ENCODE measurements around the gene ERBB2.
A peak's percentile ranks its signal among the peaks of the same experiment; 100 is the strongest.
"Not testable (repeated sequence)": the region's sequence is repeated elsewhere in the genome, so short reads cannot be mapped to it uniquely, and the experiment has no call there.

ERBB2 gene

DNA sequence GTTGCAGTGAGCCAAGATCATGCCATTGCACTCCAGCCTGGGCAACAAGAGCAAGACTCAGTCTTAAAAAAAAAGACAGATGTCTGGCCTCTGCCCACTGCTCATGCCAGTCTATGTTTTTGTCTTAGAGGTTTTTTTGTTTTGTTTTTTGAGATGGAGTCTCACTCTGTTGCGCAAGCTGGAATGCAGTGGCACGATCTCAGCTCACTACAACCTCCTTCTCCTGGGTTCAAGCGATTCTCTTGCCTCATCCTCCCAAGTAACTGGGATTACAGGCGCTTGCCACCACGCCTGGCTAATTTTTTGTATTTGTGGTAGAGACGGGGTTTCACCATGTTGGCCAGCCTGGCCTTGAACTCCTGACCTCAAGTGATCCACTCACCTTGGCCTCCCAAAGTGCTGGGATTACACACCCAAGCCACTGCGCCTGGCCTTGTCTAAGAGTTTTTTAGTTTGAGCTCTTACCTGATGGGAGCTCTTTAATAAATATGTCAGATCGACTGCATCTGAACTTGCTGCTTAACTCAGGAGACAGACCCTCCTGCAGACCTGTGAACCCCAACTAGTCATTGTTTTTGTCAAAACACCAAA is 48.7 kb downstream of the ERBB2 start:
- H3K36me3 Mint-ChIP-seq; H3K4me3 Mint-ChIP-seq; H3K27ac Mint-ChIP-seq; H3K9me3 Mint-ChIP-seq; ATAC-seq; DNase-seq (ENCODE audit: low spot score in 2 of 2): not testable (repeated sequence)
- H3K4me1 Mint-ChIP-seq, result peaks cover 25% of the 10 kb centered on the region

DNA sequence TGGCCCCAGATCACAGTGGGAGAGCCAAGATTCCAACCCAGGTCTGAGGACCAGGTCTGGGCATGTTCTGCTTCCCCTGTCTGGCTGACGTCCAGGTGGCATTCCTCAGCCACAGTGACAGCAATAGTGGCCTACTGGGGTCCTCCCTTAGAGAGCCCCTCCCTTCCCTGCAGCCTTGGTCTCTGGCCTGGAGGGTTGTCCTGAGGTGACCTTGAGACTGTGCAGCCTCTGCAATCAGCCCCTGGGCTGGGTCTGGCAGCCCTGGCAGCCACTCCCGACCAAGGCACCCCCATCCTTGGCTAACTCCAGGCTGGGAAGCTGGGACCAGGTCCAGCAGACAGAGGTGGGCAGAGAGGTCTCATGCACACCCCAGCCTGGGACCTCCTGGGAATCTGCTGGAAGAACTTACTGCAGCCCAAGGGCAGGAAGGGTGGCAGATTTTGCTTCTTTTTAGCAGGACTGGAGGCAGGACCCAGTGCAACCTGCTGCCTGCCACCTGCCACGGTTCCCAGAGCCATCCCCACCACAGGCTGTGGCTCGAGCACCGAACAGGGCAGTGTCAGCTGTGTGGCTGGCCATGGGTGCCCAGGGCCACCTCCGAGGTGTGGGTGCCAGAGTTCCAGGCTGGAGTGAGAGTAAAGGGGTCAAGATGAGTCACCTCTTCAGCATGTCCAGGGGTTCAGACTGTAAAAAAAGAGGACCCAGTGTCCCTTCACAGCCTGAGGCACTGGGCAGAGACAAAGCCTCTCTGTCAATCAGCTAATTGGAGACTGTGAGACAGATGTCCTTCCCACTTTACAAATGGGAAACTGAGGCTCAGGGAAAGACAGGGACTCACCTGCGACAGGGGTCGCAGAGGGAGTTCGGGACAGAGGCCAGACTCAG is 50.5 kb downstream of the ERBB2 start:
- ATAC-seq, result no peak
- no peak for DNase-seq (ENCODE audit: low spot score in 2 of 2)
- H3K9me3 Mint-ChIP-seq, result no peaks in the 10 kb centered on the region
- peaks cover 14% of the 10 kb centered on the region for H3K36me3 Mint-ChIP-seq
- H3K27ac Mint-ChIP-seq, result peak overlapping the region; percentile 90
- H3K4me1 Mint-ChIP-seq, result peaks cover 33% of the 10 kb centered on the region
- H3K4me3 Mint-ChIP-seq, result no peak overlapping the region

DNA sequence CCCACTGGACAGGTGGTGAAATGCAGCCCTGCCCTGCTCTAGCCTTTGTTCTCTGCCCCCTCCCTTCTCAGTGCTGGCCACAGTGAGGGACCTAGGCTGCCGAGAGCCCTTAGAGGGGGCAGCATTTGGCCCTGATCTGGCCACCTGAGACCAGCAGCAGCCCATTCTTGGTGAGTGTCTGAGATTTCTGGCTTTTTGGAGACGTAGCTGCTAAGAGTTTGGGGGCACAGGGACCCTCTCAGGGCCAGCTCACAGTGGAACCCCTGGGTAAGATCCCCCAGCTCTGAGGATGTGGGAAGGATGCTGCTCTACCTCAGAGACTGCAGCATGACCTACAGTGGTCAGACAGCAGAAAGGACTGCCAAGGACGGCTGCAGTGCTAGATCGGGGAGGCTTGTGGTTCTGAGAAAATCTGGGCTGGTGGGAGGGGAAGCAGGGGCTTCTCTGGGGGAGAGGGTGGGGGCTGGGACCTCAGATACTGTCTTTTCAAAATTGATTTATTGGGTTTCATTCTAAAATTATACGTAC is 51.2 kb downstream of the ERBB2 start:
- H3K4me1 Mint-ChIP-seq, result peaks cover 40% of the 10 kb centered on the region
- DNase-seq (ENCODE audit: low spot score in 2 of 2), result no peak
- H3K27ac Mint-ChIP-seq, result peak overlapping the region; percentile 90
- no peak for ATAC-seq
- H3K36me3 Mint-ChIP-seq, result peaks cover 21% of the 10 kb centered on the region
- H3K4me3 Mint-ChIP-seq, result no peak overlapping the region
- no peaks in the 10 kb centered on the region for H3K9me3 Mint-ChIP-seq

DNA sequence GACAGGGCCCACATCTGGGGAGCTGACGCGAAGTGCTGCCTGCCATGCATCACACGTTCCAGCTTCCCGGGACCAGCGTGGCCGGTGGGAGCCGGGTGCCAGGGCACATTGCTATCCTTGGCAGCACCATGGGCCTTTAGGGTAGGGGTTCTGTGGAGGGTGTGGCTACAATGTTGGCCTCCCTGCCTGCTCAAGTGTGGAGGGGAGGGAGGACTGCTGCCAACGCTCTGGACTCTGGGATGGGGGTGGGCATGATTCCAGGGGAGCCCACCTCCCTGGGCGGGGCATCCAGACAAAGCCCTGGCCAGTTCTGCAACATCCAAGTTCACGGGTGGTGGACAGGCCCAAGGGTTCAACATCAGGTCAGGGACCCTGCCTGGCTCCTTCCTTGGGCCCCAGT is 51.8 kb downstream of the ERBB2 start:
- H3K4me3 Mint-ChIP-seq, result no peak overlapping the region
- peak overlapping the region; percentile 90 for H3K27ac Mint-ChIP-seq
- no peak for DNase-seq (ENCODE audit: low spot score in 2 of 2)
- H3K36me3 Mint-ChIP-seq, result peaks cover 27% of the 10 kb centered on the region
- peaks cover 45% of the 10 kb centered on the region for H3K4me1 Mint-ChIP-seq
- no peak for ATAC-seq
- H3K9me3 Mint-ChIP-seq, result no peaks in the 10 kb centered on the region

DNA sequence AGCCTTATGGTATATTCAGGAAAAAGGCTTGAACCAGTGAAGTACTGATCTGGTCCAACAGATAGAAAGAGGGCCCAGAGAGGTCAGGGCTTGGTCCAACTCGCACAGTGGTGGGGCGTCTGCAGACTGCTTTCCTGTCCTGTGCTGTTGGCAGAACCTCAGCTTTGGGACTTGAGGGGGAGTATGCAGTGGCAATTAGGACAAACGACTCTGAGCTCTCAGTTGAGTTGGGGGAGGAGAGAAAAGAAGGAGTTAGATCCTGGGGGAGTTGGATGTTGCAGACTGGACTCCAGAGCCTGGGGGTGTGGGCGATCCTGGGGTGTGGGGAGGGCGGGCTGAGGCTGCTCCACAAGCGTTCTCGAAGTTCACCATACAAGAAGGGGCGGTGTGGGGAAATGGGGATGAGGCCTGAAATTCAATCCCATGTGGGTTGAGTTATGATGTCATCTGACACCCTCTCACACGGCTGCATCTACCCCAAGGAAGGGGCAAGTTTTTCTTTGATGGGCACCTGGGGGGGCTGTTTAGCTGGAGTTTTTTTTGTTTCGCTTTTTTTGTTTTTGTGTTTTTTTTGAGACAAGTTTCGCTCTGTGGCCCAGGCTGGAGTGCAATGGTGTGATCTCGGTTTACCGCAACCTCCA is 52.5 kb downstream of the ERBB2 start:
- peak overlapping the region; percentile 90 for H3K27ac Mint-ChIP-seq
- peak overlapping the region; percentile 71 for H3K4me3 Mint-ChIP-seq
- ATAC-seq, result no peak
- DNase-seq (ENCODE audit: low spot score in 2 of 2), result no peak
- peaks cover 51% of the 10 kb centered on the region for H3K4me1 Mint-ChIP-seq
- H3K9me3 Mint-ChIP-seq, result no peaks in the 10 kb centered on the region
- H3K36me3 Mint-ChIP-seq, result peaks cover 34% of the 10 kb centered on the region

DNA sequence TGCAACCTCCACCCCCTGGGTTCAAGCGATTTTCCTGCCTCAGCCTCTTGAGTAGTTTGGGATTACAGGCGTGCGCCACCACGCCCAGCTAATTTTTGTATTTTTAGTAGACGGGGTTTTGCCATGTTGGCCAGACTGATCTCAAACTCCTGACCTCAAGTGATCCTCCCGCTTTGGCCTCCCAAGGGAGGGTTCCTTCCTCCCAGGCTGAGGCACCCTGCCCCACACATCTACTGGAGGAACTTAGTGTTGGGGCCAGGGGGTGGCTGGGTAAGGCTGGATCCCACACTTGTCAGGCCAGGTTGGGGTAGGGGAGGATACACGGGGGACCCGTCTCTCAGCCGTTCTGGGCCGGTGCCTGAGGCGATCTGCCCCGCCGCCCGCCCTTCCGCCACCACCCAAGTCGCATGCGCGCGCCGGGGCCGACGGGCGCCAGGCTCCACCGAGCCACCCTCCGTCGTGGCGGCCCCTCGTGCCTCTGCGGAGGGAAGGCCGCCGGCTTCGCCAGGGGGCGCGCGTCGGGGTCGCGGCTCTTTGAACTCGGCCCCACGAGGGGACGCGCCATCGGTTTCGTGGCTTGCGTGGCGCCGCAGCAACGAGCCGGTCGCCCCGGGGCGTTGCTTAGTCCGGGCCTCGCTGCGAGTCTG is 53.8 kb downstream of the ERBB2 start:
- Mint-ChIP-seq H3K4me1 (peaks cover 64% of the 10 kb centered on the region), H3K4me3 (peak overlapping the region; percentile 71), H3K27ac (peak overlapping the region; percentile 90), H3K9me3 (no peaks in the 10 kb centered on the region), H3K36me3 (peaks cover 47% of the 10 kb centered on the region)
- ATAC-seq (peak; percentile 38), DNase-seq (ENCODE audit: low spot score in 2 of 2) (peak in 1 of 2 donors; percentile 66)

DNA sequence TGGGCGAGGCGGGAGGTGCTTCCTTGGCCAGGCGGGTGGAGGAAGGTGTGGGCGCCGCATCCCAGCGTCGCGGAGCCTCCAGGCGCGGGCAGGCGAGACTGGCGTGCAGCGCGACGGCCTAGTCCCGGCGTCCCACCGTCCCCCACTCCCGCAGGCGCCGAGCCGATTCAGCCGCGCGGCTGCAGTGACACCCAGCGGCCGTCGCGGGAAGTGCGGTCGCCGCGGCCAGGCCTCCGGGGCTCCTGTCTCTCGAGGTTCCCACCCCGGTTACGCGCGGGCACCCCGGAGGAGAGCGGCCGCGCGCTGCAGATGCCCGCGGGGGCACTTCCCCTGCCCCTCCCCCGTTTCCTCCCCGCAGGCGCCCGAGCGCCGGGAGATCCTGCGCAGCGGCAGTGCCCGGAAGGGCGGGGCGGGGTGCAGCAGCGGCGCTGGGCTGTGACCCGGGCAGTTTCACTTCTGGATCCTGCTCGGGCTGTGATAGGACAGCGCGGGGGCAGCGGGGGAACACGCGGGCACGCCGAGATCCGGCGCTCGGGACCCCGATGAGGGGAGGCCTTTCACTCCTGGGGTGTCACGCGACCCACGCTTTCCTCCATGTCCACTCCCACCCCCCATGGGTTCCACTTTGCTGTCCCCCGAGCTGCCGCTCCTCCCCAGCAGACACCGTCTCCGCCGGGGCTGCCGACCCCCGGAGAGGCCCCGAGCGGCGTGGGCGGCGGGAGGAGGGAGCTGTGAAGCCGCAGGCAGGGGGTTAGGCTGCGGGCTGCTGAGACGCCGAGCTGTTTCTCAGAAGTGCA is 54.5 kb downstream of the ERBB2 start:
- H3K27ac Mint-ChIP-seq, result peak overlapping the region; percentile 90
- peaks cover 54% of the 10 kb centered on the region for H3K36me3 Mint-ChIP-seq
- ATAC-seq, result peak; percentile 83
- peak overlapping the region; percentile 71 for H3K4me3 Mint-ChIP-seq
- peak; percentile 98 for DNase-seq (ENCODE audit: low spot score in 2 of 2)
- peaks cover 71% of the 10 kb centered on the region for H3K4me1 Mint-ChIP-seq
- H3K9me3 Mint-ChIP-seq, result no peaks in the 10 kb centered on the region

DNA sequence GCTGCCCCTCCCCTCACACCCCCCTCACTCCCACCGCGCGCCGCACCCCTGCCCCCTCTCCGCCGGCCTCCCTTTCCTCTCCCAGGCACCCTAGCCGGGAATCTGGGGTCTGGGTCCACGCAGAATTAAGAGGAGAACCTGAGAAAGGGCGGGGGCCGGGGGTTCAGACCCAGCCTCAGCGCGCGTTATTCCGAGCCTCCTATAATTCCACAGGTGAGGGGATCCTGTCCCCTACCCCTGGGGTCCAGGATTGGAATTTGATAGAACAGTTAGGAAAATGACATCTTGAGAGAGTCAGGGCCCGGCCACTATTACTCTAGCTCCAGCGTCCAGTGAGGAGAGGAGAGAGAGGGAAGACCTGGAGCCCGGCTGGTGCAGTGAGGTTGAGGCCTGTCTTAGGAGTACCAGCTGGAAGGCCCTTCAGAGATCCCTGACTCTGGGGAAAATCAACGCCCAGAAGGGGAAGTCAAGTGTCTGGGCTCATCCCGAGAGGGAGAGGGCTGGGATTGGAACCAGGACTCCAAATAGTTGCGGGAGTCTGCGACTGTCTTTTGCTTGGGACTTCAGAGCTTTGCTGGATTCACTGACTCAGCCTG is 55.2 kb downstream of the ERBB2 start:
- Mint-ChIP-seq H3K9me3 (no peaks in the 10 kb centered on the region), H3K4me1 (peaks cover 77% of the 10 kb centered on the region), H3K4me3 (peak overlapping the region; percentile 71), H3K36me3 (peaks cover 61% of the 10 kb centered on the region), H3K27ac (peak overlapping the region; percentile 90)
- DNase-seq (ENCODE audit: low spot score in 2 of 2) (peak in 1 of 2 donors; percentile 76), ATAC-seq (no peak)

DNA sequence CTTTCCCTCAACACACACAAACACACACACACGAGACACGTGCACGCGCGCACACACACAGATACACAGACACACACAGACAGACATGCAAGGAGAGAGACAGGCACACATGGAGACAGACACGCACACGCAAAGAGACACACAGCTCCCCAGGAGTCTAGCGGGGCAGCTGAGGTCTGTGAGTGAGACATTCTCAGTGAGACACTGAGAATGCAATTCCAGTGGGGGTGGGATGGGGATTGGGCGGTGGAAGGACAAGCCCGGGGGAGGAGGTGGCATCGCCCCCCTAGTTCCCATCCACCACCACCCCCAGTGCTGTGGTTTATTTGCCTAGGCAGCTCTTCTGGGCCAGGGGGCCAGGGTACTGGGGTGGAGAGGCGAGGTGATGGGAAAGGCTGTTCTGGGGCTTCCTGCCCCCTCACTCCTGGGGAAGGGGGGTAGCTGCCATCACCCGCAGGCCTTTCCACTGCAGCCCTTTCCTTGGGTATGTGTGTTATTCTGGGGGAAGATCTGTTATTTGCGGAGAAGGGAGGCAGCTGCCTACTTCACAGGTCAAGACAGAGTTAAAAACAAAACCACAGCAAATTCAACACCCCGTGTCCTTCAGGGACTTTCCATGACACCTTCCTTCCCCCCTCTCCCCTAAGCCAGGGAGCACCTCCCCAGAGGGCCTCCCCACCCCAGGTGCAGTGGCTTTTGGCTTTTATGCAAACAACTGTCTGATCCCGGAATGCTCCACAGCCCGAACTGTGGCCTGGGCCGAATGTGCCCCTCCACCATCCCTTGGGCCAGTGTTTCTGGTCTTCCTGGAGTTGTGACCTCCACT is 55.9 kb downstream of the ERBB2 start:
- no peak for ATAC-seq
- peaks cover 68% of the 10 kb centered on the region for H3K36me3 Mint-ChIP-seq

DNA sequence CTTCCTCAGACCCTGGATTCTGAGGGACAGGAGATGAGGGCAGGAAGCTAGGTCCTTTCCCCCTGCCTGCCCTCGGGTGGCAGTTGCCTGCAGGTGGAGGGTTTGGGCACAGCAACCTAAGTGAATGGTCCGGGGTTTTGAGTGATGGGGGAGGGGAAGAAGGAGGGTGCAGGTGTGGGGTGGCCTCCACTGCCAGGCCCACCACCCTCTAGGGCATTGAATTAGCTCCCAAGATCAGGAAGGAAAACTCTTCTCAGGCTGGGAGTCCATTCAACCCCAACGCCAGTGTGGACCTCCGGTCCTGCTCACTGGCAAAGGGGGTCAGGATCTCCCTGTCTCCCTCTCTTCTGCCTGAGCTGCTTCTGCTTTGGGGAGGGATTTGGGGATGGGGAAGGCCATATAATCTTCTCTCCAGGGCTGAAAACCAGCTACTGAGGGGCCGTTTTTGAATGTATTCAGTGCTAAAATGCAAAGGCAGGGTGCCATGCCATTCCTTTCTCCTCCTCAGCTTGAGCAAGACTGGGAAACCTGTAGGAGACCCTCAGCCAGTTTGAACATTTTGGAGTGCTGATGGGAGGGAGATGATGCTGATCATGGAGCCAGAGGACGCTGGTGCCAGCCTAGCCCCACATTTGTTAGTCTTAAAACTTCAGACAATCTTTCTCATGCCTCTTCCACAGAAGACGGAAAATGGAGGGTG is 56.7 kb downstream of the ERBB2 start:
- DNase-seq (ENCODE audit: low spot score in 2 of 2) (no peak), ATAC-seq (no peak)
- Mint-ChIP-seq H3K27ac (peak overlapping the region; percentile 90), H3K9me3 (no peaks in the 10 kb centered on the region), H3K36me3 (peaks cover 76% of the 10 kb centered on the region), H3K4me3 (peak overlapping the region; percentile 71), H3K4me1 (peaks cover 83% of the 10 kb centered on the region)

More for the DNA sequence above, 55.9 kb downstream of the ERBB2 start:
- peak overlapping the region; percentile 71 for H3K4me3 Mint-ChIP-seq
- peak overlapping the region; percentile 90 for H3K27ac Mint-ChIP-seq
- no peaks in the 10 kb centered on the region for H3K9me3 Mint-ChIP-seq
- DNase-seq (ENCODE audit: low spot score in 2 of 2), result peak in 1 of 2 donors; percentile 84
- peaks cover 82% of the 10 kb centered on the region for H3K4me1 Mint-ChIP-seq

DNA sequence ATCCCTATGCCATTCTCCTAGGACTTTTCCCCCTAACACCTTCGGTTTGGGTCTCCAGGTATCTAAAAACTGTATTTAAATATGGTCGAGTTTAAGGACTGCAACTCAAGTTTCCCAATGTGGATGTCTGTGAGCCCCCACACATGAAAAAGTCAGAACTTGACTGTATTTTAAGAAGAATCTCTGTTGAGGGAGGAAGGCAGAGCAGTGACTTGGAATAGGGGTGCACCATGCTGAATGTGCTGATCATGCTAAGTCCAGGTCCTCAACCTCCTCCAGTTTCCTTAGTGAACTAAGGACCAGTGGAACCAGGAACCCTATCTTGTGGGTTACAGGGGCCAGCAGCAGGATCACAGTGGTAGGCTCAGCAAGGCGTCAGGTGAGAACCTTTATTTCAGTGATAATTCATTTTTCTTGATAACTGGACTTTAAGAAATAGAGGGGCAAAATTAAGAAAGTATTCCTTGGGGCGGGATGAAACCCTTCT is 57.4 kb downstream of the ERBB2 start:
- peaks cover 83% of the 10 kb centered on the region for H3K4me1 Mint-ChIP-seq
- peak overlapping the region; percentile 90 for H3K27ac Mint-ChIP-seq
- H3K4me3 Mint-ChIP-seq, result peak overlapping the region; percentile 71

DNA sequence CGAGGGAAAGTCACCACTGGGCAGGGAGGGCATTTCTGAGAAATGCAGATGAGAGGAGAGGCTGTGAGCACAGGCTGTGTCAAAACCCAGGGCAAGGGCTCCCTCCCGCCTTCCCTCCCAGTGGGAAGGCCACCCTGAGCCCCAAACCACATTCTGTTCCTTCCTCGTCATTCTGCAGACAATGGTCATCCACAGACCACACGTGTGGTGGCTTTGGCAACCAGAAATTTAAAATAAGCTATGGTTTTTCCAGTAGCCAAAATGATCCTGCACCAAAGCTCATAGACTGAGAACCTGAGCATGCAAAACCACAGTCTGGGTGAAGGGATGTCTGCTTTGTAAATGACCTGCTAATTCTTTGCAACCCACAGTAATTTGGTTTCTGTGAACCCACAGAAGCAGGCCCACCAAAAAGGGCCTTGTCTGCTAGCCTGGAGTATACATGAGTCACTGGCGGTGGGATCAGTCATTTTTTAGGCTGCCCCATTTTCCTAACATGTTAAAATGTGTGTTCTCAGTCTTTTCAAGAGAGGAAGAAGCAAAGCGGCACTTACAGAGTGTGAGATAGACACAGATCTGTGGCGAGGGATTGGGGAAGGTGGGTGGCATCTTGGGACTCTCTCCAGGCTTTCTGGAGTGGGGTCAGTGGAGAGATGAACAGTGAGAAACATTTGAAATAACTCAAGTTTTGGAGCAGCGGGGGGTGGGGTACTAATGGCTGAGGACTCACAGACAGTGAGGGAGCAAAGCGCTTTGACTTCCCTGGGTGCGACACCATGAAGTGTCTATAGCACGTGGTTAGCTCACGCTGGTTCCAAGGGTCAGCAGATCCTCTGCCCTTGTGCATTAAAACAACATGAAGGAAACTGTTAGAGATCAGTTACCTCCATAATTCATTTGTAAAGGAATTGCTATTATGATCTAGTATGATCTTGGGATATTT is 58.3 kb downstream of the ERBB2 start:
- Mint-ChIP-seq H3K4me1 (peaks cover 83% of the 10 kb centered on the region), H3K9me3 (no peaks in the 10 kb centered on the region), H3K4me3 (peak overlapping the region; percentile 71), H3K27ac (peak overlapping the region; percentile 90), H3K36me3 (peaks cover 92% of the 10 kb centered on the region)
- ATAC-seq (peak; percentile 66), DNase-seq (ENCODE audit: low spot score in 2 of 2) (peak; percentile 59 to 92)

More for the DNA sequence above, 57.4 kb downstream of the ERBB2 start:
- Mint-ChIP-seq H3K9me3 (no peaks in the 10 kb centered on the region), H3K36me3 (peaks cover 83% of the 10 kb centered on the region)
- DNase-seq (ENCODE audit: low spot score in 2 of 2), result no peak
- ATAC-seq, result no peak
